Hepatocyte (in vitro differentiated cells): ENCODE data around the gene TAS2R60.

ENCODE experiments used
- EZH2 ChIP-seq: fragments of 200-600 bp; sonication (generic); IDR thresholded peaks from 2 replicates; pipeline ENCODE4 v1.6.1; 2016; ENCODE audit warnings: antibody characterized with exemption, mild to moderate bottlenecking, borderline replicate concordance
- EZH2phosphoT487 ChIP-seq: fragments of 200-600 bp; sonication (generic); IDR thresholded peaks from one replicate; pipeline ENCODE4 v1.6.1; 2018; ENCODE audit warnings: antibody characterized with exemption, mild to moderate bottlenecking, low read depth, moderate library complexity; ENCODE audit not compliant: unreplicated experiment, severe bottlenecking
- TF ChIP-seq, protein P1 (sequence below): fragments of 200-600 bp; sonication (generic); IDR thresholded peaks from 2 replicates; pipeline ENCODE4 v1.5.1; 2016; ENCODE audit warnings: antibody characterized with exemption, mild to moderate bottlenecking; ENCODE audit not compliant: poor library complexity

DNA sequence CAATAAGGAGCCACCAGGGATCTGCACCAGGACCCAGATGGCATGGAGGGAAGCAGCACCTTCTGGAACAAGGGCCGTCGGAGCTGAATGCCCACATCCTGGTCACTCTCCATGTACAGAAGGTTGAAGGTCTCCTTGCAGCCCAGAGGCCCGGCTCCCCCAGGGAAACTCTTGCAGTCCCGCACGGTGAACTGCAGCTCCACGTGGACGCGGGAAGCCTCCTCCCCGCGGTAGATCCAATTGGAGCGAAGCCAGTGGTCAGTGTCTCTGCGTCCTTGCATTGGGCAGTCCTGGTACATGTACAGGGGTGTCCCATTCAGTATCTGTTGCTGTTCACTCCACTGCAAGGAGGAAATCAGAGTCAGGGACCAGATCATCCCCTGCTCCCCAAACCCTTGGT lies 42.0 kb upstream of the TAS2R60 start:
- TF ChIP-seq, protein P1, sequence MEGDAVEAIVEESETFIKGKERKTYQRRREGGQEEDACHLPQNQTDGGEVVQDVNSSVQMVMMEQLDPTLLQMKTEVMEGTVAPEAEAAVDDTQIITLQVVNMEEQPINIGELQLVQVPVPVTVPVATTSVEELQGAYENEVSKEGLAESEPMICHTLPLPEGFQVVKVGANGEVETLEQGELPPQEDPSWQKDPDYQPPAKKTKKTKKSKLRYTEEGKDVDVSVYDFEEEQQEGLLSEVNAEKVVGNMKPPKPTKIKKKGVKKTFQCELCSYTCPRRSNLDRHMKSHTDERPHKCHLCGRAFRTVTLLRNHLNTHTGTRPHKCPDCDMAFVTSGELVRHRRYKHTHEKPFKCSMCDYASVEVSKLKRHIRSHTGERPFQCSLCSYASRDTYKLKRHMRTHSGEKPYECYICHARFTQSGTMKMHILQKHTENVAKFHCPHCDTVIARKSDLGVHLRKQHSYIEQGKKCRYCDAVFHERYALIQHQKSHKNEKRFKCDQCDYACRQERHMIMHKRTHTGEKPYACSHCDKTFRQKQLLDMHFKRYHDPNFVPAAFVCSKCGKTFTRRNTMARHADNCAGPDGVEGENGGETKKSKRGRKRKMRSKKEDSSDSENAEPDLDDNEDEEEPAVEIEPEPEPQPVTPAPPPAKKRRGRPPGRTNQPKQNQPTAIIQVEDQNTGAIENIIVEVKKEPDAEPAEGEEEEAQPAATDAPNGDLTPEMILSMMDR: no peak
- TF ChIP-seq EZH2phosphoT487 (no peak), EZH2 (no peak)
